ENCODE measurements around the gene NOTCH1.
A peak's percentile ranks its signal among the peaks of the same experiment; 100 is the strongest.

Gene NOTCH1

GRCh38 chr9:136549010-136549980 lies 3.4 kb upstream of the NOTCH1 start:
- ChIA-PET POLR2A (ENCODE audit: low non-redundant PET) (interaction anchor here (1.1 kb wide), 1 partner anchor 65 kb away, joined by 4 read pairs; no protein-coding TSS in a partner anchor), CTCF (interaction anchor here (0.5 to 1.4 kb wide), 5 partner anchors 8 to 486 kb away, joined by 3 to 8 read pairs (median 5); no protein-coding TSS in a partner anchor)
- DNase-seq (ENCODE audit: low spot score) = no peak
- peak overlapping the region; percentile 100 for H3K27ac ChIP-seq
- no peak for TF ChIP-seq CTCF (conservative IDR thresholded peaks at IDR 0.05; ENCODE audit: low read depth)

- POLR2A ChIA-PET (ENCODE audit: low non-redundant PET) = interaction anchor here (1.0 to 1.3 kb wide), 2 partner anchors 16 to 76 kb away, joined by 3 to 6 read pairs; no protein-coding TSS in a partner anchor
- CTCF ChIA-PET = interaction anchor here (0.8 to 1.4 kb wide), 5 partner anchors 16 to 146 kb away, joined by 3 to 8 read pairs (median 3); no protein-coding TSS in a partner anchor
- no peak for TF ChIP-seq CTCF (conservative IDR thresholded peaks at IDR 0.05; ENCODE audit: low read depth)
- peak overlapping the region; percentile 100 for H3K27ac ChIP-seq
- no peak for DNase-seq (ENCODE audit: low spot score)
Observed at GRCh38 chr9:136547508-136548215, 1.8 kb upstream of the NOTCH1 start.

- POLR2A ChIA-PET (ENCODE audit: low non-redundant PET) = interaction anchor here (1.0 to 1.3 kb wide), 2 partner anchors 16 to 77 kb away, joined by 3 to 6 read pairs; no protein-coding TSS in a partner anchor
- CTCF ChIA-PET = interaction anchor here (0.6 to 1.3 kb wide), 4 partner anchors 29 to 125 kb away, joined by 3 to 5 read pairs (median 3); no protein-coding TSS in a partner anchor
- DNase-seq (ENCODE audit: low spot score) = peak; percentile 72
- TF ChIP-seq CTCF (conservative IDR thresholded peaks at IDR 0.05; ENCODE audit: low read depth) = no peak
- peak overlapping the region; percentile 100 for H3K27ac ChIP-seq
Observed at GRCh38 chr9:136546697-136547501, 1.1 kb upstream of the NOTCH1 start.

GRCh38 chr9:136545692-136545964 lies 220 bp downstream of the NOTCH1 start:
- peak overlapping the region; percentile 100 for H3K27ac ChIP-seq
- POLR2A ChIA-PET (ENCODE audit: low non-redundant PET) = no interaction called here

GRCh38 chr9:136544964-136545691 lies 720 bp downstream of the NOTCH1 start:
- peak overlapping the region; percentile 100 for H3K27ac ChIP-seq
- no peak for TF ChIP-seq CTCF (conservative IDR thresholded peaks at IDR 0.05; ENCODE audit: low read depth)
- POLR2A ChIA-PET (ENCODE audit: low non-redundant PET) = no interaction called here
- DNase-seq (ENCODE audit: low spot score) = no peak
- CTCF ChIA-PET = interaction anchor here (0.8 kb wide), 1 partner anchor 57 kb away, joined by 5 read pairs; no protein-coding TSS in a partner anchor

More at GRCh38 chr9:136545692-136545964, 220 bp downstream of the NOTCH1 start:
- no peak for DNase-seq (ENCODE audit: low spot score)
- TF ChIP-seq CTCF (conservative IDR thresholded peaks at IDR 0.05; ENCODE audit: low read depth) = no peak; the same call in 1 of the 2 replicates
- CTCF ChIA-PET = interaction anchor here (1.3 kb wide), 1 partner anchor 60 kb away, joined by 3 read pairs; no protein-coding TSS in a partner anchor
